Head of caudate nucleus (tissue), 42 donors: ENCODE data around the gene KITLG.

Source experiments
- DNase-seq, 42 donors: peaks; one replicate each; pipeline versions ENCODE4 v3.0.0 to v3.0.0-alpha.2; 2020 to 2021; ENCODE audit warnings: mixed read lengths in 7 of 42
- intact Hi-C: fragments of 100-400 bp; cut with DNase I; formaldehyde crosslinking; loops from one replicate; pipeline ENCODE4 v1.15.0; 2022

The KITLG gene

DNA sequence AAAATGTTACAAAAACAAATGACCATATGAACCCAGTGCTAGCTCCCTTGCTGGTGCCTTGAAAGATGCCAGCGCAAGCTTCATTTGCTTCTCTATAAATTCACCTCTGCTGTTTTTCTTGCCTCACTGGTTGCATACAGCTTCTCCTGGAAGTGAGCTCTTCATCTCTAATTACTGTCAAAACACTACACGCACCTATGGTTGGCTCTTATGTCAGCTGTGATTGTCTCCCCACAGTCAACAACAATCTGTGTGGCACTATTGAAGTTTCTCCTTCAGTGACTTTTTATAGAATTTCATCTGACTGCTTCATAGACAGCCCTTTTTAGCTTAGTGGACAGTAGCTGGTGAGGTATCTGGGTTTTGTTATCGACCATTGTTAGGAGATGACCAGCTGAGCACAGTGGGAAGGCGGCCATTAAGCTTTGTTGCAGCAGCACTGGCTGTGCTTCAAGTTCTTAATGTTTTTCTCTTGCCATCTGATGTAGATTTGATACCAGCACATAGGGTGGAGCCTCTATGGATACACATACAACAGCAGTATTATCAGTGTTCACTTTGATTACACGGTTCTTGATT, 131.8 kb downstream of the KITLG start:
- DNase-seq: no peak
- intact Hi-C loops: no loop called here

GRCh38 chr12:88445705-88446394, 134.4 kb downstream of the KITLG start:
- intact Hi-C loops: no loop called here
- no peak for DNase-seq

DNA sequence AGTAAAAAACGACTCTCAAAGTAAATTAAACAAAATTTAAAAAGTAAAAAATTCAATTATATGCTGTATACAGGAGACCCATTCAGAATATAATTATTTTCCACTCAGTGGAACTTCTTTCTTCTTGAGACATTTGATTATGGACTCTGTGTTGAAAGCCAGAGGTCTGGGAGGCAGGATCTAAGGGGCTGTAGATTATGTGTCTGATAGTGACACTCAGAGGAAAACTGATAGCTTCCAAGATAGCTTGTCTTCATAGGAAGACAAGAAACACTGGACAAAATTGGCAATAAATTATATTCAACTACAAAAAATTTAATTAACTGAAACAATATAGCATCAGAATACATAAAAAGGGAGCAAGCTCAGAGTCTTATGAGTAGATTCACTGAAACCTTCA, 135.8 kb downstream of the KITLG start:
- no peak for DNase-seq
- intact Hi-C loops: no loop called here
